HG03045 (cell line): Measurements from ENCODE around the gene CC2D1A.
"Not testable (repeated sequence)": the region's sequence is repeated elsewhere in the genome, so short reads cannot be mapped to it uniquely, and the experiment has no call there.

Experiments used
- ATAC-seq: cut with Tn5 transposase; IDR thresholded peaks from one replicate; pipeline ENCODE4 v1.9.1; 2021; ENCODE audit warnings: mild to moderate bottlenecking, moderate library complexity; ENCODE audit not compliant: unreplicated experiment

CC2D1A gene

DNA sequence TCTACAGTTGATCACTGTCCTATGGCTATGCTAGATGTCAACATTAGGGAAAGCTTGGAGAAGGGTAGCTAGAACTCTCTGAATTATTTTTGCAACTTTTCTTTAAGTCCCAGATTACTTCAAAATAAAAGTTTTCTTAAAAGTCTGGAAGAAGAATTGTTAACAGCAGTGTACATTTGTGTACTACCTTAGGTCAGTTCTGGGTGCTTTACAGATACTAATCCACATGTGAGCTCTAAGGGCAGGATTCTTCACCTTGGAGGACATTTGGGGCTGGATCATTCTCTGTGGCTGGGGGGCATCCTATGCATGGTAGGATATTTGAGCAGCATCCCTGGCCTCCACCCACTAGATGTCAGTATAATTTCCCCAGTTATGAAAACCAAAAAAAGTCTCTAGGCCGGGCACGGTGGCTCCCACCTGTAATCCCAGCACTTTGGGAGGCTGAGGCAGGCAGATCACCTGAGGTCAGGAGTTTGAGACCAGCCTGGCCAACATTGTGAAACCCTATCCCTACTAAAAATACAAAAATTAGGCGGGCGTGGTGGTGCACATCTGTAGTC, 2.9 kb upstream of the CC2D1A start:
- no peak for ATAC-seq

DNA sequence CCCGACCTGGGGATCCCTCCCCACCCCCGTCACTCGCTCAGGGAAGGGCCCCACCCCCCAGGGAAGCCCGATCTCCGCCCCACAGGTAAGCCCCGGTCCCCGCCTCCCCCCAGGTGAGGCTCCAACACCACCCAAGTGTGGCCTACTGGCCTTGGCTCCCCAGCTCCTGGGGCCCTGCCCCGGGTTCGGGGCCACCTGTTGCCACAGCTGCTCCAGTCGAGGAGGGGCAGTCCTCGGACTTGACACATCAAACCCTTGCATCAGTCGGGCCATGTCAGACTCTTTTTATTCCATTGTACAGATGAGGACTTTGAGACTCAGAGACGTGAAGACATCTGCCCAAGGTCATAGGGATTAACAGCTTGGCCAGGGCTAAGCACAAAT, 512 bp downstream of the CC2D1A start:
- no peak for ATAC-seq

DNA sequence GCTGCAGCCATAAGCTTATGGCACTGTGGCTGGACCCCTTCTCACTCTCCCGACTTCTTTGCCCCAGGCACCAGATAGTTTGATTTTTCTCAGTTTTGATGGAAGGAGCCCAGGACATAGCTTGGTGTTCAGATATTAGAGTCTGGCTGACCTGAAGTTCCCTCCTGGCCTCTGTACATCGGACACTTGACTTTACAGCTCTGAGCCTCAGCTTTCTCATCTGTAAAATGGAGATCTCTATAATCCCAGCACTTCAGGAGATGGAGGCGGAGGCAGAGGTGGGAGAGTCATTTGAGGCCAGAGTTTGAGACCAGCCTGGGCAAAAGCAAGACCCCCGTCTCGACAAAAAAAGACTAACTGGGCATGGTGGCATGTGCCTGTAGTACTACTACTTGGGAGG, 909 bp downstream of the CC2D1A start:
- ATAC-seq, result no peak

DNA sequence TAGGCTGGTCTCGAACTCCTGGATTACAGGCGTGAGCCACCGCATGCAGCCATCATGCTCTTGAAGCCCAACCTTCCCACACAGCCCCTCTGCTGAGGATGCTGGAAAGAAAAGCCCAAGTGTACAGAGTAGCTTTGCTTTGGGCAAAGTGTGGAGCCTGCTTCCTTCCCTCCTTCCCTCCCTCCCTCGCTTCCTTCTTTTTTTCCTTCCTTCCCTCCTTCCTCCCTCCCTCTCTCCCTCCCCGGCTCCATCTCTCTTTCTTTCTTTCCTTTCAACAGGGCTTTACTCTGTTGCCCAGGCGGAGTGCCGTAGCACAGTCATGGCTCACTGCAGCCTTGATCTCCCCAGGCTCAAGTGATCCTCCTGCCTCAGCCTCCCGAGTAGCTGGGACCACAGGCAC, 2.7 kb downstream of the CC2D1A start:
- no peak for ATAC-seq

DNA sequence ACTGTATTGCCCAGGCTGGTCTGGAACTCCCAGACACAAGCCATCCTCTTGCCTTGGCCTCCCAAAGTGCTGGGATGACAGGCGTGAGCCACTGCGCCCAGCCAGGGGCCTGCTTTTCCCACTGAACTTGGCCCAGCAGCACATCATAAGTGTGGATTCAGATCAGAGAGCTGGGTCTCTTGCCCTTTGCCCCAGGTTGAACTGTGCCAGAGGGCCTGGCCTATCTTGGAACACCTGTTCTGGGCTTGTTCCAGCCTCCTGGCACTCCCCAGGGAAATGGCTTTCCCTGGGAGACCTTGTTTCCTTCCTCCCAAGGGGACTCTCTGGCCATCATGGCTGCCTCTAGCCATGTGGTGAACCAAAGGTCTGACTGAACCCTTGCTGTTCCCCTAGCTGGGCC, 3.4 kb downstream of the CC2D1A start:
- no peak for ATAC-seq

DNA sequence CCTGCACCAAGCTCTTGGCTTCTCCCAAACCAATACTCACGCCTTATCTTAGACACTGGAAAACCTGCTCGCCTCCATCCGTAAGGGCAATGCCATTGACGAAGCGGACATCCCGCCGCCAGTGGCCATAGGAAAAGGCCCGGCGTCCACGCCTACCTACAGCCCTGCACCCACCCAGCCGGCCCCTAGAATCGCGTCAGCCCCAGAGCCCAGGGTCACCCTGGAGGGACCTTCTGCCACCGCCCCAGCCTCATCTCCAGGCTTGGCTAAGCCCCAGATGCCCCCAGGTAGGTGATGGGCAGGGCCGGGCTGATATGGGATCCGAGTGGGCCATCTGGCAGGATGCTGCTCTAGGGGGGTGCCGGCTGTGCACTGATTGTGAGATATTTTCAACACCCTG, 7.4 kb downstream of the CC2D1A start:
- no peak for ATAC-seq

DNA sequence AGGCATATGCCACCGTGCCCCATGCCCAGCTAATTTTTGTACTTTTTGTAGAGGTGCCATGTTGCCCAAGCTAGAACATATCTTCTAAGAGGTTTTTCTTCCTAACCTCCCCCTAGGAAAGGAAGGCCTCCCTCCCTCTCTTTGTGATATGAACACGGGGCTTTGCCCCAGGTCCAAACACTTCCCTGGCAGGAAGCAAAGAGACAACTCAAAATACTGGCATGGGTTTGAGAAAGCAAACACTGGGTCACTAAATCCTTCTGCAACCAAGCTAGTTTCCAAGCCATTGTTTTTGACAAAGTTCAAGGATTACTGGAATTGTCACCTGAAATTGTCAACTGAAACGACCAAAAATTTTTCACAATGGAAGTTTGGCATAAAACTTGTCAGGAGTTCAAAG, 8.8 kb downstream of the CC2D1A start:
- no peak for ATAC-seq

DNA sequence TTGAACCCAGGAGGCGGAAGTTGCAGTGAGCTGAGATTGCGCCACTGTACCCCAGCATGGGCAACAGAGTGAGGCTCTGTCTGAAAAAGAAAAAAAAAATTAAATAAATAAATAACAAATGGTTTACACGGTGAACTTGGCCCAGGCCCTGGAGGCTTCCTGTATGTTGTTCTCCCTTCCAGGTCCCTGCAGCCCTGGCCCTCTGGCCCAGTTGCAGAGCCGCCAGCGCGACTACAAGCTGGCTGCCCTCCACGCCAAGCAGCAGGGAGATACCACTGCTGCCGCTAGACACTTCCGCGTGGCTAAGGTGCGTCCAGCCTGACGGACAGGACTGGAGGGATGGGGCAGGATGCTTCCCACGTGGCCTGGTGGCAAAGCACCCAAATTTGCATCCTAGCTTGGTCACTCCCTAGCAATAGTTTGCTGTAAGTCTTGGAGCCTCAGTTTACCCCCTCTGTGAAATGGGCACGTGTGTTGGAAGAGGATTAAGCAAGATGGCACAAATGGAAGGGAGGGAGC, 11.9 kb downstream of the CC2D1A start:
- no peak for ATAC-seq

DNA sequence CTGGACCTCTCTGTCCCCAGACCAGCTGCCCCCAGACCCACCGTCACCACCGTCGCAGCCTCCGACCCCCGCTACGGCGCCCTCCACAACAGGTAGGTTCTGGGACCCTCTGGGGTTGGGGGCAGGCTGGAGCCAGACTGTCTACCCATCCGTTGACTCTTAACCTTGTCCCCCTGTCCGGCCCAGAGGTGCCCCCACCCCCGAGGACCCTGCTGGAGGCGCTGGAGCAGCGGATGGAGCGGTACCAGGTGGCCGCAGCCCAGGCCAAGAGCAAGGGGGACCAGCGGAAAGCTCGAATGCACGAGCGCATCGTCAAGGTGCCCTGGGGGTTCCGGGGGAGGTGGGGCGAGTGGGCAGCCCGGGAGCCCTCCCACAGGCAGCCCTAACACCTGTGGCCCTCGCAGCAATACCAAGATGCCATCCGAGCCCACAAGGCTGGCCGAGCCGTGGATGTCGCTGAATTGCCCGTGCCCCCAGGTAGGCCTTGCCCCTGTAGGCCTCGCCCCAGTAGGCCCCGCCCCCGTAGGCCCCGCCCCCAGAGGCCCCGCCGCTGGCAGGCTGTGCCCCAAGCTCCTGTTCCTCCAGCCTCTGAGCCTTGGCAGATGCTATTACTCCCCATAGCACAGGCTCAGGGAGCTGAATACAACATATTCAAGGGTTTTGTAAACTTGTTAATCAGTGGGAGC, 12.9 kb downstream of the CC2D1A start:
- no peak for ATAC-seq

DNA sequence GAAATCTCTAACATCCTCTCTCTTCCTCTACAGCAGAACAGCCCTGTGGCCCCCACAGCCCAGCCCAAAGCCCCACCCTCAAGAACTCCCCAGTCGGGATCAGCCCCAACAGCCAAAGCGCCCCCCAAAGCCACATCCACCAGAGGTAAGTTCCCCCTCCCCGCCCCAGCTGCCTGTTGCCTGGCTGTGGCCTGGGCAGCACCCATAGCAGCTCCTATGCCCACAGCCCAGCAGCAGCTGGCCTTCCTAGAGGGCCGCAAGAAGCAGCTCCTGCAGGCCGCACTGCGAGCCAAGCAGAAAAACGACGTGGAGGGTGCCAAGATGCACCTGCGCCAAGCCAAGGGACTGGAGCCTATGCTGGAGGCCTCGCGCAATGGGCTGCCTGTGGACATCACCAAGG, 14.5 kb downstream of the CC2D1A start:
- no peak for ATAC-seq

DNA sequence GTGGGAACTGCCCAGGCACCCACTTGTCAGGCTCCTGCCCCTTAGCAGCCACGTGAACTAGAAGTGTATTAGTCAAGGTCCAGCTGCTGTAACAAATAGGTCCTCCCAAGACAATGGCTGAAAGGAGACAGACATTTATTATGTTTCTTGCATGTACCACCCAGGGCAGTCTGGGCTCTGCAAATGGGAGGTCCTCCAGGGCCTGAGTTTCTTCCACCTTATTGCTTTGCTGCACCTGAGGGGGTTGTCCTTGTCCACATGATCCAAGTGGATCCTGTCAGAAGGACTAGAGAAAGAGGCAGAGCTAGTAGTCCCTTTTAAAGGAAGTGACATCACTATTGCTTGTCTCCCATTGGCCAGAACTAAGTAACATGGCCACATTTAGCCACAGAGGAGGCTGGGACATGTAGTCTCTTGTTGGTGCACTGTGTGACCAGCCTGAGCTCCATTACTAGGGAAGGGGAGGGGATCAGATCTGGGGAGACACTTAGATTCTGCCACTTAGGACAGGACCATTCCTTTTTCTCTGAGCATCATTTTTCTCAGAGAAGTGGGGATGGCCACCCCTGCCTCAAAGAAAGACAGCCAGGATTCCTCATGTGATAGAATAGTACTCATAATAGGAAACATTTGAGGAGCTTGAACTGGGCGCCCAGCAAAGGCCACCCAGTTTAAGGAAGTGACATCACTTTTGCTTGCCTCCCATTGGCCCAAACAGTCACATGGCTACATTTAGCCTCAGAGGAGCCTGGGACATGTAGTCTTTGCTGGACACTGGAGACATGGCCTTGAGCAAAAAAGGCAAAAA, 15.1 kb downstream of the CC2D1A start:
- no peak for ATAC-seq

DNA sequence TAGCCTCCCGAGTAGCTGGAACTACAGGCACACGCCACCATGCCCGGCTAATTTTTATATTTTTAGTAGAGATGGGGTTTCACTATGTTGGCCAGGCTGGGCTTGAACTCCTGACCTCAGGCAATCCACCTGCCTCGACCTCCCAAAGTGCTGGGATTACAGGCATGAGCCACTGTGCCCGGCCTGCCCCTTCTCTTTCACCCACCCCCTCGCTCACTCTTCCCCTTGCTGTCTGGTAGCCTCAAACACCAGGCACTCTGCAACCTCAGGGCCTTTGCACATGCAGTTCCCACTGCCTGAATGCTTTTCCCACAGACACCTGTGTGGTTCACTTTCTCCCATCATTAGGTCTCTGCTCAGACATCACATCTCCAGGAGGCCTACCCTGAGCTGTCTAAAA, 16.1 kb downstream of the CC2D1A start:
- ATAC-seq, result not testable (repeated sequence)

DNA sequence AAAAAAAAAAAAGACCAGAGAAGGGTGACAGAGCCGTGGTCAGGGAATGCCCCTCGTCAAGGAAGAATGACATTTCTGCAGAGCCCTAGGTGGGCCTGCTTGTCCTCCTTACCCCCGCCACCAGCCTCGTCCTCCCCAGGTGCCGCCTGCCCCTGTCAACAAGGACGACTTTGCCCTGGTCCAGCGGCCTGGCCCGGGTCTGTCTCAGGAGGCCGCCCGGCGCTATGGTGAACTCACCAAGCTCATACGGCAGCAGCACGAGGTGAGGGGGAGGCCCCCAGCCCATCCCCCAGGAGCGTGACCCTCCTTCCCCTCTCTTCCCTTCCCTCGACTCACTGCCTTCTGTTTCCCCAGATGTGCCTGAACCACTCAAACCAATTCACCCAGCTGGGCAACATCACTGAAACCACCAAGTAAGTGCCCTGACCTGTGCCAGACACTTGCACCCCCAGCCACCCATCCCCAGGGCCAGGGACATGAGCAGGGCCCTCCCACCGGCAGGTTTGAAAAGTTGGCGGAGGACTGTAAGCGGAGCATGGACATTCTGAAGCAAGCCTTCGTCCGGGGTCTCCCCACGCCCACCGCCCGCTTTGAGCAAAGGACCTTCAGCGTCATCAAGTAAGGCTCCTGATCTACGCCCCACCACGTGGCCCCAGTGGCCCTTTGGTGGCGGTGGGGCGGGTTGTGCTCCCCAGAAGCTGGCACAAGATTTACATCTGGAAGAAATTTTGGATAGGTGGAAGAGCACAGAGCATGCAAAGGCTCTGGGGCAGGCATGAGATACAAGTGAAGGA, 17.4 kb downstream of the CC2D1A start:
- no peak for ATAC-seq

DNA sequence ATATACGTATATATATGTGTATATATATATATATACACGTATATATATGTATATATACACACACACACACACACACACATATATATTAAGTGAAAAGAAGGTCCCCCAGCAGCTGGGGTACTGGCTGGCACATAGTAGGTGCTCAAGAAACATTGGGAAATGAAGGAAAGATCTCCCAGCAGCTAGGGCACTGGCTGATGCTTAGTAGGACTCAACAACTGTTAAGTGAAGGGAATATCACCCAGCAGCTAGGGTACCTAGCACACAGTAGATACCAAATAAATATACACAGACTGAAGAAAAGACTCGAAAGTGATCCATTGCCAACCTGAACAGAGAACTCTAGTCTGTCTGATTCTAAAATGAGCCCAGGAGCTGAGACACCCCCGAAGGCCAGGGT, 20.0 kb downstream of the CC2D1A start:
- no peak for ATAC-seq

DNA sequence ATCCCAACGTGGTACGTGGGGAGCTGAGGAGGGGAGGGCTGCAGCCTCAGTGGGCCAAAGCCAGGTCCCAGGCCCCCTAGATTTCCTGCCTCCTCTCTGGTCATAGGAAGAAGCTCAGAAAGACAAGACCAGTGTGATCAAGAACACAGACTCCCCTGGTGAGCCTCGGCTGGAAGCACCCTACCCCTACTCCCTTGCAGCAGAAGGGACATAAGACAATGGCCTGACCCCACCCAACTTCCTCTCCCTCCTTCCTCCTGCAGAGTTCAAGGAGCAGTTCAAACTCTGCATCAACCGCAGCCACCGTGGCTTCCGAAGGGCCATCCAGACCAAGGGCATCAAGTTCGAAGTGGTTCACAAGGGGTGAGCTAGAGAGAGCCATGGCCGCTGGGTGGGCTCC, 20.7 kb downstream of the CC2D1A start:
- no peak for ATAC-seq

DNA sequence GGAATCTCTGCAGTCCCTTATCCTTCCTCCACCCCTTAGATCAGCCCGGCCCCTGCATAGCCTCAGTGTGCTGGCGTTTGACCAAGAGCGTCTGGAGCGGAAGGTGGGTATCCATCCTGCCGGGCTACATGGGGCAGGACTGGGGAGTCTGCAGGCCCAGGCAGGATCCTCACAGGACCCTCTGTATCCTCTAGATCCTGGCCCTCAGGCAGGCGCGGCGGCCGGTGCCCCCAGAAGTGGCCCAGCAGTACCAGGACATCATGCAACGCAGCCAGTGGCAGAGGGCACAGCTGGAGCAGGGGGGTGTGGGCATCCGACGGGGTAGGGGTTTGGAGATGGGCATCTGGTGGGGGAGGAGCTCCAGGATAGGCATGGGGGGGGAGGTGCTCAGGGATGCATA, 23.3 kb downstream of the CC2D1A start:
- ATAC-seq, result no peak

DNA sequence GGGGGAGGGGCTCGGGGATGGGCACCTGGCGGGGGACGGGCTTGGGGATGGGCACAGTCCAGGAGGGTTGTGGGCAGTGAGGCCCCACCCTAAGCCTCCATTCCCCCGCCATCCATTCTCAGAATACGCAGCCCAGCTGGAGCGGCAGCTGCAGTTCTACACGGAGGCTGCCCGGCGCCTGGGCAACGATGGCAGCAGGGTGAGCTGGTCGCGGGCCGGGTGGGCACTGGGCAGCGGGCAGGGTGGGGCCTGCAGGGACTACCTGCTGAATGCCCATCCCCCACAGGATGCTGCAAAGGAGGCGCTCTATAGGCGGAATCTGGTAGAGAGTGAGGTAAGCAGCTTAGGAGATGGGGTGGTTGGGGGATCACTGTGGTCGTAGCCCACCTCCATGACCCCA, 24.0 kb downstream of the CC2D1A start:
- no peak for ATAC-seq

DNA sequence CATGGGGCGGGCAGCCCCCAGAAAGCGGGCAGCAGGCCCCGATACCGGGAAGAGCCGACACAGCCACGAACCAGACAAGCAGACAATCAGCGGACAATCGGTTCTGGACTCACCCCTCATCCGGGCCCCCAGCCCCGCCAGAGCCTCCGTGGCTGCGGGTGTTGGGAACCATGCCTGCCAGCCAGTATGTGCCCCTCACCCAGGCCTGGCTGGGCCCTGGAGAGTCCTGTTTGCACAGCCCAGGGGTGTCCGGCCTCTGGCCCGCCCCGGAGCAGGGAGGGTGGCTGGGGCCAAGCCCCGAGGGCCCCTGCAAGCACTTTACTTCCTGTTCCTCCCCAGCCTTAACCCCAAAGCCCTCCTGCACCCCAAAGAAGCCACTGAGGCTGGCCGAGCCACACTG, 24.4 kb downstream of the CC2D1A start:
- ATAC-seq, result no peak

DNA sequence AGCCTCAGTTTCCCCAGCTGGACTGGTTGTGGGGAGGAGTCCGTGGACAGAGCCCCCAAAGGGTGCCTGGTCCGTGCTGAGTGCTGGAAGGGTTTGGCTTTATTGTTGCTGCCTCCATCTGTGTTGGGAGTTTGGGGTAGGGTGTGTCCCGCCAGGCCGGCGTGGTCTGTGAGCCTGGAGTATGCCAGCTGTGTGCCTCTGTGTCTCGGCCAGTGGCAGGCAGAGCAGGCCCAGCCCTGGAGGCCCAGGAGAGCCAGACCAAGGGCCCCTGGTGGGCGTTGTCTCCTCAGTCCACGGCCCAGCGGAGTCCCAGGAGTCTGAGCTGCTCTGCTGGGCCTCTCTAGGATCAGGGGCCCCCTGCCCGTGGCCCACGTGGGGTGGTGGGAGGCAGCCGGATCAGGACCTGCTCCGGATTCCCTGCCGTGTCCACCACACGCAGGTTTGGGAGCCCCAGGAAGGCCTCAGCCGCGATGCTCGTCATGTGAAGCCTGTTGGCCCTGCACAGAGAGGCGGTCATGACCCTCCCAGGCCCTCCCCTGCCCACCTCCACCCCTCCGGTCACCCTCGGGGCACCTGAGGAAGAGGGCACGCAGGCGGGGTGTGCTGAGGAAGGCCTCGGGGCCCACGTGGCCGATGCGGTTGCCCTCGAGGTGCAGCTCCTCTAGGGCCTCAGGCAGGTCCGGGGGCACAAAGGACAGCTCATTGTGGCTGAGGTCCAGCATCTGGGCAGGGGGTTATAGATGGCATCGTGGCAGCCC, 25.6 kb downstream of the CC2D1A start:
- ATAC-seq, result no peak

DNA sequence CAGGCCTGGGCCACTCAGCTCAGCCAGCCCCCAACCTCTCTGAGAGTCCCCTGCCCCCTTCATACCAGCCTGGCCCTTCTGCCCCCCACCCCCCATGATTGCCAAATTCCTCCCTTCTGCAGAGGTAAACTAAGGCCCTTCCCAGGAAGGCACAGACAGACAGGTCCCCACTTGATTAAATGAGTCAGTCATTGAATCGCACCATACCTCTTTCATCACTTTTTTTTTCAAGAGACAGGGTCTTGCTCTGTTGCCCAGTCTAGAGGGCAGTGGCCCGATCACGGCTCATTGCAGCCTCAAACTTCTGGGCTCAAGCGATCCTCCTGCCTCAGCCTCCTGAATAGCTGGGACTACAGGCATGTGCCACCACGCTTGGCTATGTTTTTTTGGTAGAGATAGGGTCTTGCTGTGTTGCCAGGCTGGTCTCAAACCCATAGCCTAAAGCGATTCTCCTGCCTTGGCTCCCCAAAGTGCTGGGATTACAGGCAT, 26.2 kb downstream of the CC2D1A start:
- no peak for ATAC-seq
